ENCODE data around the gene UNC45A.

Gene UNC45A

GRCh38 chr15:90938261-90938660 is 3.2 kb downstream of the UNC45A start:
- ATAC-seq = no peak
- H3K27ac Mint-ChIP-seq = no peak overlapping the region

GRCh38 chr15:90939756-90940155 is 4.7 kb downstream of the UNC45A start:
- H3K27me3 Mint-ChIP-seq = no peaks in the 10 kb centered on the region
- no peak for ATAC-seq
- H3K36me3 Mint-ChIP-seq (ENCODE audit: low read depth) = peaks cover 32% of the 10 kb centered on the region
- peaks cover 16% of the 10 kb centered on the region for H3K4me1 Mint-ChIP-seq
- no peak for DNase-seq
- no peak overlapping the region for H3K4me3 Mint-ChIP-seq
- H3K9me3 Mint-ChIP-seq = no peaks in the 10 kb centered on the region
- H3K27ac Mint-ChIP-seq = no peak overlapping the region

More at GRCh38 chr15:90938261-90938660, 3.2 kb downstream of the UNC45A start:
- Mint-ChIP-seq H3K4me3 (no peak overlapping the region), H3K27me3 (no peaks in the 10 kb centered on the region), H3K9me3 (no peaks in the 10 kb centered on the region), H3K4me1 (peaks cover 29% of the 10 kb centered on the region), H3K36me3 (ENCODE audit: low read depth) (peaks cover 25% of the 10 kb centered on the region)
- no peak for DNase-seq

- peaks cover 36% of the 10 kb centered on the region for H3K36me3 Mint-ChIP-seq (ENCODE audit: low read depth)
- no peak overlapping the region for H3K27ac Mint-ChIP-seq
- no peak for DNase-seq
- no peak for ATAC-seq
- no peak overlapping the region for H3K4me3 Mint-ChIP-seq
- no peaks in the 10 kb centered on the region for H3K27me3 Mint-ChIP-seq
- no peaks in the 10 kb centered on the region for H3K9me3 Mint-ChIP-seq
- H3K4me1 Mint-ChIP-seq = peaks cover 11% of the 10 kb centered on the region
Observed at GRCh38 chr15:90941038-90941437, 6.0 kb downstream of the UNC45A start.

DNA sequence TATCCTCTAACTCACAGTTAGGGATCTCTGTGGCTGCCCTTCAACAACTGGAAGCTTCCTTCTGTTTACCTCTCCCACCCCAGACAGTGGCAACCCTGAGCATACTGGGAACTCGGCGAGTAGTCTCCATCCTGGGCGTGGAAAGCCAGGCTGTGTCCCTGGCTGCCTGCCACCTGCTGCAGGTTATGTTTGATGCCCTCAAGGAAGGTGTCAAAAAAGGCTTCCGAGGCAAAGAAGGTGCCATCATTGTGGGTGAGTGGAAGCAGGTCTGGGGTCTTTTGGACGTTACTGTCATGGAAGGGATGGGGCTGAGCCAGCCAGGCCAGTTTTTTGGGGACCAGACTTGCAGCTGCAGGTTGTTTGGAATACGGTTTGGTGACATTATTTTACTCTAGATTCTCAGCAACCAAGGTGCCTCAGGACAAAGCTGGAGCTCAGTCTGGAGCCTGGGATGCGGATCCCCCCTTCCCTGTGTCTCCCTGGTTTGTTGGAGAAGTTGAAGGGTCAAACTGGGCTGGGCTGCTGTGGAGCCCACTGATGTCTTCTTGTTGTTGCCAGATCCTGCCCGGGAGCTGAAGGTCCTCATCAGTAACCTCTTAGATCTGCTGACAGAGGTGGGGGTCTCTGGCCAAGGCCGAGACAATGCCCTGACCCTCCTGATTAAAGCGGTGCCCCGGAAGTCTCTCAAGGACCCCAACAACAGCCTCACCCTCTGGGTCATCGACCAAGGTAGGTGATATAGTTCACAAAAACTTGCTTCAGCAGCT is 7.5 kb downstream of the UNC45A start:
- no peak for DNase-seq
- H3K27ac Mint-ChIP-seq = no peak overlapping the region
- H3K4me3 Mint-ChIP-seq = no peak overlapping the region
- no peaks in the 10 kb centered on the region for H3K4me1 Mint-ChIP-seq
- peaks cover 41% of the 10 kb centered on the region for H3K36me3 Mint-ChIP-seq (ENCODE audit: low read depth)
- no peaks in the 10 kb centered on the region for H3K27me3 Mint-ChIP-seq
- H3K9me3 Mint-ChIP-seq = no peaks in the 10 kb centered on the region
- ATAC-seq = no peak

GRCh38 chr15:90945091-90945490 is 10.0 kb downstream of the UNC45A start:
- ATAC-seq = no peak
- Mint-ChIP-seq H3K9me3 (no peaks in the 10 kb centered on the region), H3K27me3 (no peaks in the 10 kb centered on the region), H3K36me3 (ENCODE audit: low read depth) (peaks cover 39% of the 10 kb centered on the region), H3K4me3 (no peak overlapping the region), H3K27ac (no peak overlapping the region), H3K4me1 (no peaks in the 10 kb centered on the region)
- DNase-seq = no peak

GRCh38 chr15:90946538-90946937 is 11.5 kb downstream of the UNC45A start:
- DNase-seq (no peak), ATAC-seq (no peak)
- no peaks in the 10 kb centered on the region for H3K27me3 Mint-ChIP-seq
- H3K9me3 Mint-ChIP-seq = no peaks in the 10 kb centered on the region
- H3K36me3 Mint-ChIP-seq (ENCODE audit: low read depth) = peaks cover 30% of the 10 kb centered on the region
- H3K4me3 Mint-ChIP-seq = no peak overlapping the region
- no peak overlapping the region for H3K27ac Mint-ChIP-seq
- H3K4me1 Mint-ChIP-seq = no peaks in the 10 kb centered on the region

- Mint-ChIP-seq H3K9me3 (no peaks in the 10 kb centered on the region), H3K36me3 (ENCODE audit: low read depth) (peaks cover 31% of the 10 kb centered on the region), H3K4me1 (no peaks in the 10 kb centered on the region), H3K27me3 (no peaks in the 10 kb centered on the region), H3K4me3 (no peak overlapping the region), H3K27ac (no peak overlapping the region)
- DNase-seq (no peak), ATAC-seq (no peak)
Observed at GRCh38 chr15:90946941-90947576, 12.0 kb downstream of the UNC45A start.

GRCh38 chr15:90947577-90948357 is 12.7 kb downstream of the UNC45A start:
- Mint-ChIP-seq H3K9me3 (no peaks in the 10 kb centered on the region), H3K36me3 (ENCODE audit: low read depth) (peaks cover 27% of the 10 kb centered on the region), H3K27me3 (no peaks in the 10 kb centered on the region), H3K4me3 (no peak overlapping the region), H3K27ac (no peak overlapping the region), H3K4me1 (no peaks in the 10 kb centered on the region)
- ATAC-seq = no peak
- no peak for DNase-seq

DNA sequence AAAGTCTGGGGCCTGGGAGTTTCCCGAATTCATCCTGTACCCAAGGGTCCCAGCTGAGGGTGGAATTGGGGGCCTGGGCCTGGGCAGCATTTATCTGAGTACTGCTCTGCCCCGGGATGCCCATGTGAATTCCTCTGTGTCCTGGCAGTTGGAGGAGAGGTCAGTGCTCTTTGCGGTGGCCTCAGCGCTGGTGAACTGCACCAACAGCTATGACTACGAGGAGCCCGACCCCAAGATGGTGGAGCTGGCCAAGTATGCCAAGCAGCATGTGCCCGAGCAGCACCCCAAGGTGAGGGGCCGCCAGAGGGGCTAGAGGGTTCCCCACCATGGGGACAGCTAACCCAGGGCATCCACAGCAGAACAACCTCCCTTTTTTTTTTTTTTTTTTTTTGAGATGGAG is 13.4 kb downstream of the UNC45A start:
- Mint-ChIP-seq H3K27ac (no peak overlapping the region), H3K9me3 (no peaks in the 10 kb centered on the region), H3K36me3 (ENCODE audit: low read depth) (peaks cover 29% of the 10 kb centered on the region)

GRCh38 chr15:90949979-90950675 is 15.0 kb downstream of the UNC45A start:
- DNase-seq (no peak), ATAC-seq (no peak)
- H3K4me1 Mint-ChIP-seq = peaks cover 9% of the 10 kb centered on the region
- H3K4me3 Mint-ChIP-seq = no peak overlapping the region
- H3K9me3 Mint-ChIP-seq = no peaks in the 10 kb centered on the region
- H3K27ac Mint-ChIP-seq = no peak overlapping the region
- H3K36me3 Mint-ChIP-seq (ENCODE audit: low read depth) = peaks cover 22% of the 10 kb centered on the region
- no peaks in the 10 kb centered on the region for H3K27me3 Mint-ChIP-seq

More for the DNA sequence above, 13.4 kb downstream of the UNC45A start:
- ATAC-seq (no peak), DNase-seq (no peak)
- Mint-ChIP-seq H3K4me3 (no peak overlapping the region), H3K27me3 (no peaks in the 10 kb centered on the region), H3K4me1 (peaks cover 2% of the 10 kb centered on the region)

- no peak for DNase-seq
- peaks cover 10% of the 10 kb centered on the region for H3K4me1 Mint-ChIP-seq
- ATAC-seq = no peak
- no peaks in the 10 kb centered on the region for H3K9me3 Mint-ChIP-seq
- no peak overlapping the region for H3K4me3 Mint-ChIP-seq
- H3K36me3 Mint-ChIP-seq (ENCODE audit: low read depth) = peaks cover 21% of the 10 kb centered on the region
- no peak overlapping the region for H3K27ac Mint-ChIP-seq
- no peaks in the 10 kb centered on the region for H3K27me3 Mint-ChIP-seq
Observed at GRCh38 chr15:90950676-90951075, 15.6 kb downstream of the UNC45A start.

GRCh38 chr15:90952901-90953677 is 18.0 kb downstream of the UNC45A start:
- H3K4me1 Mint-ChIP-seq = peaks cover 22% of the 10 kb centered on the region
- no peaks in the 10 kb centered on the region for H3K27me3 Mint-ChIP-seq
- DNase-seq (no peak), ATAC-seq (no peak)
- H3K9me3 Mint-ChIP-seq = no peaks in the 10 kb centered on the region
- H3K4me3 Mint-ChIP-seq = no peak overlapping the region
- peaks cover 20% of the 10 kb centered on the region for H3K36me3 Mint-ChIP-seq (ENCODE audit: low read depth)
- no peak overlapping the region for H3K27ac Mint-ChIP-seq

- Mint-ChIP-seq H3K27me3 (no peaks in the 10 kb centered on the region), H3K4me3 (peak overlapping the region; percentile 84), H3K36me3 (ENCODE audit: low read depth) (peaks cover 17% of the 10 kb centered on the region), H3K9me3 (no peaks in the 10 kb centered on the region), H3K27ac (peak overlapping the region; percentile 91), H3K4me1 (peaks cover 22% of the 10 kb centered on the region)
- DNase-seq (no peak), ATAC-seq (no peak)
Observed at GRCh38 chr15:90953947-90954711, 19.0 kb downstream of the UNC45A start.

All from activated naive CD8-positive, alpha-beta T cell treated with anti-CD3 and anti-CD28 coated beads, Interleukin-2, amount 50 U/mL, for 24 hours (primary cell).